K562 (cell line): ENCODE data around the gene RPUSD2. TPM values are rescaled to one million over a fixed set of nuclear protein-coding genes. Genes with fewer than 3 reads are reported as not detected.

ENCODE experiments used
- CXXC5 ChIP-seq: fragments of 250-450 bp; sonication (Bioruptor Pico); IDR thresholded peaks from 2 replicates; pipeline ENCODE4 v1.8.0; 2022; ENCODE audit warnings: inconsistent platforms, mild to moderate bottlenecking, moderate library complexity
- FOS ChIP-seq: IDR thresholded peaks from 3 replicates; pipeline ENCODE4 v1.6.1; 2011; ENCODE audit not compliant: insufficient read length; ENCODE audit errors: extremely low read depth
- FOXO4 ChIP-seq: fragments of 450-650 bp; formaldehyde crosslinking; IDR thresholded peaks from 2 replicates; pipeline ENCODE4 v1.4.0; 2020; ENCODE audit warnings: mild to moderate bottlenecking, moderate library complexity
- GTF2E2 ChIP-seq: fragments of 200-800 bp; sonication (Bioruptor generic); IDR thresholded peaks from 2 replicates; pipeline ENCODE4 v1.6.1; 2016; ENCODE audit warnings: missing genetic modification characterization, missing compliant biosample characterization
- HMG20A ChIP-seq: fragments of 450-650 bp; formaldehyde crosslinking; conservative IDR thresholded peaks from 2 replicates; pipeline ENCODE4 v1.4.0; 2020; ENCODE audit warnings: mild to moderate bottlenecking, mixed read lengths
- KLF10 ChIP-seq: fragments of 250-450 bp; sonication (Bioruptor Pico); IDR thresholded peaks from 2 replicates; pipeline ENCODE4 v1.6.1; 2021; ENCODE audit warnings: matching md5 sums
- MAFG ChIP-seq: fragments of 450-650 bp; conservative IDR thresholded peaks from 2 replicates; pipeline ENCODE4 v1.6.1; 2016; ENCODE audit warnings: missing genetic modification characterization, missing compliant biosample characterization
- MLX ChIP-seq, 2 experiments: fragments of 450-650 bp in 1 of 2; sonication (generic) in 1 of 2; formaldehyde crosslinking; conservative IDR thresholded peaks; 2 replicates each; pipeline versions ENCODE4 v1.4.0 to v1.8.1; 2020 to 2022; ENCODE audit warnings: mild to moderate bottlenecking in 1 of 2, missing genetic modification reagents in 1 of 2
- SREBF2 ChIP-seq: sonication (generic); formaldehyde crosslinking; IDR thresholded peaks from 2 replicates; pipeline ENCODE4 v1.4.0; 2020; ENCODE audit warnings: mild to moderate bottlenecking, missing genetic modification reagents
- STAT5B ChIP-seq: fragments of 250-450 bp; sonication (Bioruptor Pico); IDR thresholded peaks from 2 replicates; pipeline ENCODE4 v1.8.0; 2021; ENCODE audit warnings: mild to moderate bottlenecking, inconsistent platforms
- ZNF263 ChIP-seq: sonication (generic); formaldehyde crosslinking; IDR thresholded peaks from 2 replicates; pipeline ENCODE4 v1.8.0; 2022; ENCODE audit warnings: mild to moderate bottlenecking, missing genetic modification reagents, borderline replicate concordance
- polyA plus RNA-seq, 8 experiments: library from polyadenylated mRNA; depleted of rRNA in 4 of 8; stranded (reverse) in 5 of 8; unstranded in 3 of 8; fragments of >200 nt; fragmentation: Nextera tagmentation in 2 of 8; fragmentation: Illumina TruSeq in 1 of 8; extraction: Ambion mirVana in 2 of 8; extraction: Trizol in 1 of 8; gene quantifications; 2 replicates each; pipeline versions ENCODE4 v1.2.1 to v1.2.3, GENCODE V29; 2011 to 2014; ENCODE audit warnings: inconsistent platforms in 1 of 8, missing spikeins in 1 of 8
- total RNA-seq, 7 experiments: library from RNA; depleted of rRNA in 6 of 7; stranded (reverse); fragments of >200 nt in 6 of 7; fragmentation: Illumina TruSeq in 2 of 7; extraction: Trizol in 2 of 7; gene quantifications; 2 replicates each; pipeline versions ENCODE4 v1.2.1 to v1.2.3, GENCODE V29; 2011 to 2021; ENCODE audit warnings: low replicate concordance in 1 of 7
- TF ChIP-seq, protein P1 (sequence below): IDR thresholded peaks from 2 replicates; pipeline ENCODE4 v1.6.1; 2016; ENCODE audit warnings: missing genetic modification characterization, missing compliant biosample characterization
- TF ChIP-seq, protein P2 (sequence below): sonication (generic); formaldehyde crosslinking; IDR thresholded peaks from 2 replicates; pipeline ENCODE4 v1.8.1; 2023; ENCODE audit warnings: mild to moderate bottlenecking, missing genetic modification reagents
- TF ChIP-seq, protein P3 (sequence below), 2 experiments: fragments of 150-350 bp in 1 of 2; IDR thresholded peaks; 2 replicates each; pipeline ENCODE4 v1.6.1; 2012 to 2016; ENCODE audit warnings: low read depth in 2 of 2, low read length in 2 of 2, mild to moderate bottlenecking in 1 of 2, moderate library complexity in 1 of 2
- TF ChIP-seq, protein P4 (sequence below): sonication (generic); formaldehyde crosslinking; IDR thresholded peaks from 2 replicates; pipeline ENCODE4 v1.8.0; 2022; ENCODE audit warnings: mild to moderate bottlenecking, low read depth, missing genetic modification reagents

Gene RPUSD2
- total and polyA plus RNA-seq, 9 of the 15 experiments (the other 6 are each of a cell fraction or from before 2014, with no cell fraction given), result 3.7 to 30.2 (median 14.3) TPM

GRCh38 chr15:40564591-40565332 is 4.3 kb upstream of the RPUSD2 start, which contains the start of gene CCDC32 (continued):
- TF ChIP-seq, protein P1, sequence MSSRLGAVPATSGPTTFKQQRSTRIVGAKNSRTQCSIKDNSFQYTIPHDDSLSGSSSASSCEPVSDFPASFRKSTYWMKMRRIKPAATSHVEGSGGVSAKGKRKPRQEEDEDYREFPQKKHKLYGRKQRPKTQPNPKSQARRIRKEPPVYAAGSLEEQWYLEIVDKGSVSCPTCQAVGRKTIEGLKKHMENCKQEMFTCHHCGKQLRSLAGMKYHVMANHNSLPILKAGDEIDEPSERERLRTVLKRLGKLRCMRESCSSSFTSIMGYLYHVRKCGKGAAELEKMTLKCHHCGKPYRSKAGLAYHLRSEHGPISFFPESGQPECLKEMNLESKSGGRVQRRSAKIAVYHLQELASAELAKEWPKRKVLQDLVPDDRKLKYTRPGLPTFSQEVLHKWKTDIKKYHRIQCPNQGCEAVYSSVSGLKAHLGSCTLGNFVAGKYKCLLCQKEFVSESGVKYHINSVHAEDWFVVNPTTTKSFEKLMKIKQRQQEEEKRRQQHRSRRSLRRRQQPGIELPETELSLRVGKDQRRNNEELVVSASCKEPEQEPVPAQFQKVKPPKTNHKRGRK, result no peak
- TF ChIP-seq CXXC5 (CRISPR knock-in tag) (no peak; the same call in 1 of the 2 replicates), KLF10 (CRISPR knock-in tag) (no peak), MLX (CRISPR knock-in tag; conservative IDR thresholded peaks at IDR 0.05) (no peak), STAT5B (CRISPR knock-in tag) (no peak), MAFG (tag) (no peak), HMG20A (CRISPR knock-in tag) (no peak), SREBF2 (CRISPR knock-in tag) (no peak), FOS (peak; percentile 51), GTF2E2 (tag) (no peak), FOXO4 (CRISPR knock-in tag) (no peak), ZNF263 (CRISPR knock-in tag) (peak; percentile 45; the same call in 1 of the 2 replicates)
- TF ChIP-seq, protein P2, sequence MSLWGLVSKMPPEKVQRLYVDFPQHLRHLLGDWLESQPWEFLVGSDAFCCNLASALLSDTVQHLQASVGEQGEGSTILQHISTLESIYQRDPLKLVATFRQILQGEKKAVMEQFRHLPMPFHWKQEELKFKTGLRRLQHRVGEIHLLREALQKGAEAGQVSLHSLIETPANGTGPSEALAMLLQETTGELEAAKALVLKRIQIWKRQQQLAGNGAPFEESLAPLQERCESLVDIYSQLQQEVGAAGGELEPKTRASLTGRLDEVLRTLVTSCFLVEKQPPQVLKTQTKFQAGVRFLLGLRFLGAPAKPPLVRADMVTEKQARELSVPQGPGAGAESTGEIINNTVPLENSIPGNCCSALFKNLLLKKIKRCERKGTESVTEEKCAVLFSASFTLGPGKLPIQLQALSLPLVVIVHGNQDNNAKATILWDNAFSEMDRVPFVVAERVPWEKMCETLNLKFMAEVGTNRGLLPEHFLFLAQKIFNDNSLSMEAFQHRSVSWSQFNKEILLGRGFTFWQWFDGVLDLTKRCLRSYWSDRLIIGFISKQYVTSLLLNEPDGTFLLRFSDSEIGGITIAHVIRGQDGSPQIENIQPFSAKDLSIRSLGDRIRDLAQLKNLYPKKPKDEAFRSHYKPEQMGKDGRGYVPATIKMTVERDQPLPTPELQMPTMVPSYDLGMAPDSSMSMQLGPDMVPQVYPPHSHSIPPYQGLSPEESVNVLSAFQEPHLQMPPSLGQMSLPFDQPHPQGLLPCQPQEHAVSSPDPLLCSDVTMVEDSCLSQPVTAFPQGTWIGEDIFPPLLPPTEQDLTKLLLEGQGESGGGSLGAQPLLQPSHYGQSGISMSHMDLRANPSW (CRISPR knock-in tag), result no peak
- TF ChIP-seq, protein P3, sequence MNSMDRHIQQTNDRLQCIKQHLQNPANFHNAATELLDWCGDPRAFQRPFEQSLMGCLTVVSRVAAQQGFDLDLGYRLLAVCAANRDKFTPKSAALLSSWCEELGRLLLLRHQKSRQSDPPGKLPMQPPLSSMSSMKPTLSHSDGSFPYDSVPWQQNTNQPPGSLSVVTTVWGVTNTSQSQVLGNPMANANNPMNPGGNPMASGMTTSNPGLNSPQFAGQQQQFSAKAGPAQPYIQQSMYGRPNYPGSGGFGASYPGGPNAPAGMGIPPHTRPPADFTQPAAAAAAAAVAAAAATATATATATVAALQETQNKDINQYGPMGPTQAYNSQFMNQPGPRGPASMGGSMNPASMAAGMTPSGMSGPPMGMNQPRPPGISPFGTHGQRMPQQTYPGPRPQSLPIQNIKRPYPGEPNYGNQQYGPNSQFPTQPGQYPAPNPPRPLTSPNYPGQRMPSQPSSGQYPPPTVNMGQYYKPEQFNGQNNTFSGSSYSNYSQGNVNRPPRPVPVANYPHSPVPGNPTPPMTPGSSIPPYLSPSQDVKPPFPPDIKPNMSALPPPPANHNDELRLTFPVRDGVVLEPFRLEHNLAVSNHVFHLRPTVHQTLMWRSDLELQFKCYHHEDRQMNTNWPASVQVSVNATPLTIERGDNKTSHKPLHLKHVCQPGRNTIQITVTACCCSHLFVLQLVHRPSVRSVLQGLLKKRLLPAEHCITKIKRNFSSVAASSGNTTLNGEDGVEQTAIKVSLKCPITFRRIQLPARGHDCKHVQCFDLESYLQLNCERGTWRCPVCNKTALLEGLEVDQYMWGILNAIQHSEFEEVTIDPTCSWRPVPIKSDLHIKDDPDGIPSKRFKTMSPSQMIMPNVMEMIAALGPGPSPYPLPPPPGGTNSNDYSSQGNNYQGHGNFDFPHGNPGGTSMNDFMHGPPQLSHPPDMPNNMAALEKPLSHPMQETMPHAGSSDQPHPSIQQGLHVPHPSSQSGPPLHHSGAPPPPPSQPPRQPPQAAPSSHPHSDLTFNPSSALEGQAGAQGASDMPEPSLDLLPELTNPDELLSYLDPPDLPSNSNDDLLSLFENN (IDR thresholded peaks at IDR 0.05; ENCODE audit: low read depth in 2 of 2, low read length in 2 of 2), result no peak
- TF ChIP-seq, protein P4, sequence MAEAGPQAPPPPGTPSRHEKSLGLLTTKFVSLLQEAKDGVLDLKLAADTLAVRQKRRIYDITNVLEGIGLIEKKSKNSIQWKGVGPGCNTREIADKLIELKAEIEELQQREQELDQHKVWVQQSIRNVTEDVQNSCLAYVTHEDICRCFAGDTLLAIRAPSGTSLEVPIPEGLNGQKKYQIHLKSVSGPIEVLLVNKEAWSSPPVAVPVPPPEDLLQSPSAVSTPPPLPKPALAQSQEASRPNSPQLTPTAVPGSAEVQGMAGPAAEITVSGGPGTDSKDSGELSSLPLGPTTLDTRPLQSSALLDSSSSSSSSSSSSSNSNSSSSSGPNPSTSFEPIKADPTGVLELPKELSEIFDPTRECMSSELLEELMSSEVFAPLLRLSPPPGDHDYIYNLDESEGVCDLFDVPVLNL (CRISPR knock-in tag), result no peak
